Neural progenitor cell (in vitro differentiated cells): Measurements from ENCODE around the gene ELOVL6. TPM values are rescaled to one million over a fixed set of nuclear protein-coding genes. Genes with fewer than 3 reads are reported as not detected.
A peak's percentile ranks its signal among the peaks of the same experiment; 100 is the strongest.

Experiments used
- DNase-seq: peaks from one replicate; pipeline ENCODE4 v3.0.0-alpha.2; 2016; ENCODE audit warnings: low spot score
- H2AFZ ChIP-seq: fragments of 200-600 bp; sonication (generic); replicated peaks from 2 replicates; pipeline ENCODE4 v1.6.1; 2016; ENCODE audit warnings: antibody characterized with exemption
- H3F3A ChIP-seq: fragments of 200-600 bp; sonication (generic); 2 replicates; pipeline ENCODE4 v1.6.1; 2016; ENCODE audit warnings: antibody characterized with exemption, low read depth
- H3K27ac ChIP-seq: fragments of 200-600 bp; sonication (generic); 2 replicates; pipeline ENCODE4 v1.5.1; 2016; ENCODE audit warnings: mild to moderate bottlenecking
- H3K27me3 ChIP-seq: fragments of 200-600 bp; sonication (generic); 2 replicates; pipeline ENCODE4 v1.6.1; 2016; ENCODE audit warnings: mild to moderate bottlenecking, moderate library complexity
- H3K36me3 ChIP-seq: fragments of 200-600 bp; sonication (generic); 2 replicates; pipeline ENCODE4 v1.5.1; 2016
- H3K4me1 ChIP-seq: fragments of 200-600 bp; sonication (generic); 2 replicates; pipeline ENCODE4 v1.6.1; 2016; ENCODE audit warnings: mixed run types
- H3K4me2 ChIP-seq: fragments of 200-600 bp; sonication (generic); 2 replicates; pipeline ENCODE4 v1.6.1; 2016
- H3K4me3 ChIP-seq: fragments of 200-600 bp; sonication (generic); 2 replicates; pipeline ENCODE4 v1.5.1; 2016
- H3K79me2 ChIP-seq: fragments of 200-600 bp; sonication (generic); 2 replicates; pipeline ENCODE4 v1.6.1; 2016; ENCODE audit warnings: low read depth
- H3K9ac ChIP-seq: fragments of 200-600 bp; sonication (generic); 2 replicates; pipeline ENCODE4 v1.6.1; 2016
- H3K9me3 ChIP-seq: fragments of 200-600 bp; sonication (generic); 2 replicates; pipeline ENCODE4 v1.5.1; 2016; ENCODE audit warnings: low read depth
- H4K20me1 ChIP-seq: fragments of 200-600 bp; sonication (generic); 2 replicates; pipeline ENCODE4 v1.6.1; 2016; ENCODE audit warnings: low read depth
- H3K27ac Mint-ChIP-seq: 3 replicates; pipeline ENCODE4 v1.8.0; 2021; ENCODE audit warnings: mixed read lengths
- H3K27me3 Mint-ChIP-seq: 2 replicates; pipeline ENCODE4 v1.8.0; 2022; ENCODE audit warnings: low read depth, mild to moderate bottlenecking, inconsistent platforms, moderate library complexity, mixed read lengths; ENCODE audit not compliant: insufficient read depth
- H3K36me3 Mint-ChIP-seq: 3 replicates; pipeline ENCODE4 v1.8.0; 2021; ENCODE audit warnings: mixed read lengths
- H3K4me1 Mint-ChIP-seq: 3 replicates; pipeline ENCODE4 v1.8.0; 2021; ENCODE audit warnings: mixed read lengths
- H3K4me3 Mint-ChIP-seq: 3 replicates; pipeline ENCODE4 v1.8.0; 2021; ENCODE audit warnings: mild to moderate bottlenecking, moderate library complexity, mixed read lengths
- H3K9me3 Mint-ChIP-seq: 3 replicates; pipeline ENCODE4 v1.8.0; 2020; ENCODE audit warnings: mixed read lengths
- EZH2 ChIP-seq: fragments of 200-600 bp; sonication (generic); IDR thresholded peaks from 2 replicates; pipeline ENCODE4 v1.6.1; 2017; ENCODE audit warnings: antibody characterized with exemption, mild to moderate bottlenecking, moderate library complexity
- EZH2phosphoT487 ChIP-seq: fragments of 200-600 bp; sonication (generic); IDR thresholded peaks from 2 replicates; pipeline ENCODE4 v1.6.1; 2017; ENCODE audit warnings: antibody characterized with exemption
- total RNA-seq: library from RNA; depleted of rRNA; stranded (reverse); fragments of >200 nt; gene quantifications from 2 replicates; pipeline ENCODE4 v1.2.3, GENCODE V29; 2015; ENCODE audit warnings: low replicate concordance
- TF ChIP-seq, protein P1 (sequence below): fragments of 200-600 bp; sonication (generic); IDR thresholded peaks from 2 replicates; pipeline ENCODE4 v1.5.1; 2017; ENCODE audit warnings: antibody characterized with exemption, mild to moderate bottlenecking

Gene ELOVL6
- total RNA-seq, 1 donor from 2014 or later = 54.4 TPM

- H3K27ac ChIP-seq = no peak overlapping the region
Observed at GRCh38 chr4:110025056-110025455, 173.4 kb downstream of the ELOVL6 start.

GRCh38 chr4:110022457-110022856 is 176.0 kb downstream of the ELOVL6 start:
- H3K4me3 ChIP-seq = no peak overlapping the region
- H3K4me2 ChIP-seq = no peak overlapping the region
- H3K27ac ChIP-seq = no peak overlapping the region
- H3K9me3 Mint-ChIP-seq = peaks cover 3% of the 10 kb centered on the region
- TF ChIP-seq EZH2phosphoT487 (no peak), EZH2 (no peak)
- TF ChIP-seq, protein P1, sequence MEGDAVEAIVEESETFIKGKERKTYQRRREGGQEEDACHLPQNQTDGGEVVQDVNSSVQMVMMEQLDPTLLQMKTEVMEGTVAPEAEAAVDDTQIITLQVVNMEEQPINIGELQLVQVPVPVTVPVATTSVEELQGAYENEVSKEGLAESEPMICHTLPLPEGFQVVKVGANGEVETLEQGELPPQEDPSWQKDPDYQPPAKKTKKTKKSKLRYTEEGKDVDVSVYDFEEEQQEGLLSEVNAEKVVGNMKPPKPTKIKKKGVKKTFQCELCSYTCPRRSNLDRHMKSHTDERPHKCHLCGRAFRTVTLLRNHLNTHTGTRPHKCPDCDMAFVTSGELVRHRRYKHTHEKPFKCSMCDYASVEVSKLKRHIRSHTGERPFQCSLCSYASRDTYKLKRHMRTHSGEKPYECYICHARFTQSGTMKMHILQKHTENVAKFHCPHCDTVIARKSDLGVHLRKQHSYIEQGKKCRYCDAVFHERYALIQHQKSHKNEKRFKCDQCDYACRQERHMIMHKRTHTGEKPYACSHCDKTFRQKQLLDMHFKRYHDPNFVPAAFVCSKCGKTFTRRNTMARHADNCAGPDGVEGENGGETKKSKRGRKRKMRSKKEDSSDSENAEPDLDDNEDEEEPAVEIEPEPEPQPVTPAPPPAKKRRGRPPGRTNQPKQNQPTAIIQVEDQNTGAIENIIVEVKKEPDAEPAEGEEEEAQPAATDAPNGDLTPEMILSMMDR = no peak
- H3K36me3 ChIP-seq = no peaks in the 10 kb centered on the region
- no peak overlapping the region for H3K4me3 Mint-ChIP-seq
- no peak overlapping the region for H2AFZ ChIP-seq
- no peaks in the 10 kb centered on the region for H4K20me1 ChIP-seq
- H3K9me3 ChIP-seq = no peaks in the 10 kb centered on the region
- H3K9ac ChIP-seq = no peak overlapping the region
- H3F3A ChIP-seq = no peaks in the 10 kb centered on the region
- no peak for DNase-seq
- H3K27me3 Mint-ChIP-seq = peaks cover 3% of the 10 kb centered on the region
- H3K79me2 ChIP-seq = no peaks in the 10 kb centered on the region
- no peaks in the 10 kb centered on the region for H3K27me3 ChIP-seq
- no peak overlapping the region for H3K27ac Mint-ChIP-seq
- H3K4me1 Mint-ChIP-seq = peaks cover 3% of the 10 kb centered on the region
- no peaks in the 10 kb centered on the region for H3K36me3 Mint-ChIP-seq
- H3K4me1 ChIP-seq = no peaks in the 10 kb centered on the region

More at GRCh38 chr4:110025056-110025455, 173.4 kb downstream of the ELOVL6 start:
- H3K36me3 Mint-ChIP-seq = no peaks in the 10 kb centered on the region
- peaks cover 7% of the 10 kb centered on the region for H3K4me1 Mint-ChIP-seq
- no peak overlapping the region for H2AFZ ChIP-seq
- H3K36me3 ChIP-seq = no peaks in the 10 kb centered on the region
- H3K9me3 ChIP-seq = no peaks in the 10 kb centered on the region
- H3K4me1 ChIP-seq = peaks cover 10% of the 10 kb centered on the region
- no peak overlapping the region for H3K4me3 Mint-ChIP-seq
- no peaks in the 10 kb centered on the region for H4K20me1 ChIP-seq
- peaks cover 2% of the 10 kb centered on the region for H3K9me3 Mint-ChIP-seq
- H3F3A ChIP-seq = no peaks in the 10 kb centered on the region
- no peak overlapping the region for H3K9ac ChIP-seq
- DNase-seq = no peak
- no peak overlapping the region for H3K27ac Mint-ChIP-seq
- H3K4me3 ChIP-seq = no peak overlapping the region
- no peaks in the 10 kb centered on the region for H3K27me3 ChIP-seq
- H3K27me3 Mint-ChIP-seq = peaks cover 3% of the 10 kb centered on the region
- no peaks in the 10 kb centered on the region for H3K79me2 ChIP-seq
- TF ChIP-seq EZH2 (no peak), EZH2phosphoT487 (no peak)
- TF ChIP-seq, protein P1 = no peak
- H3K4me2 ChIP-seq = no peak overlapping the region

- H3K4me3 ChIP-seq = no peak overlapping the region
- Mint-ChIP-seq H3K27ac (no peak overlapping the region), H3K4me1 (peaks cover 3% of the 10 kb centered on the region), H3K36me3 (no peaks in the 10 kb centered on the region), H3K4me3 (no peak overlapping the region), H3K27me3 (peaks cover 3% of the 10 kb centered on the region), H3K9me3 (peaks cover 6% of the 10 kb centered on the region)
- no peak overlapping the region for H3K27ac ChIP-seq
- no peak overlapping the region for H3K9ac ChIP-seq
- H3K9me3 ChIP-seq = peaks cover 3% of the 10 kb centered on the region
- TF ChIP-seq, protein P1 = no peak
- TF ChIP-seq EZH2phosphoT487 = no peak
- no peak for TF ChIP-seq EZH2
- no peaks in the 10 kb centered on the region for H3F3A ChIP-seq
- no peaks in the 10 kb centered on the region for H3K27me3 ChIP-seq
- no peak overlapping the region for H3K4me2 ChIP-seq
- no peak for DNase-seq
- no peaks in the 10 kb centered on the region for H3K79me2 ChIP-seq
- H4K20me1 ChIP-seq = no peaks in the 10 kb centered on the region
- H2AFZ ChIP-seq = peak overlapping the region; percentile 12
- H3K4me1 ChIP-seq = no peaks in the 10 kb centered on the region
- H3K36me3 ChIP-seq = no peaks in the 10 kb centered on the region
Observed at GRCh38 chr4:110020646-110021443, 177.6 kb downstream of the ELOVL6 start.
